ACC112 (cell line): Measurements from ENCODE around the gene RFX7.

ENCODE experiments used
- H2AFZ ChIP-seq: fragments of 200-600 bp; sonication (generic); one replicate; pipeline ENCODE4 v1.6.0; 2017; ENCODE audit warnings: antibody characterized with exemption, low read length; ENCODE audit not compliant: unreplicated experiment
- H3K27ac ChIP-seq: fragments of 200-600 bp; sonication (generic); 2 replicates; pipeline ENCODE4 v1.5.1; 2014; ENCODE audit warnings: low read depth, mild to moderate bottlenecking, antibody characterized with exemption, low read length, moderate library complexity
- H3K27me3 ChIP-seq: fragments of 200-600 bp; sonication (generic); 2 replicates; pipeline ENCODE4 v1.6.1; 2014; ENCODE audit warnings: mild to moderate bottlenecking, antibody characterized with exemption, low read length, moderate library complexity, mixed read lengths; ENCODE audit not compliant: insufficient read depth
- H3K36me3 ChIP-seq: fragments of 200-600 bp; sonication (generic); 2 replicates; pipeline ENCODE4 v1.6.1; 2016; ENCODE audit warnings: mild to moderate bottlenecking, antibody characterized with exemption, low read length, moderate library complexity, mixed read lengths; ENCODE audit not compliant: insufficient read depth
- H3K4me1 ChIP-seq: fragments of 200-600 bp; sonication (generic); one replicate; pipeline ENCODE4 v1.6.1; 2016; ENCODE audit warnings: low read length, mixed read lengths; ENCODE audit not compliant: insufficient read depth, unreplicated experiment, control insufficient read depth
- H3K4me3 ChIP-seq: fragments of 200-600 bp; sonication (generic); 2 replicates; pipeline ENCODE4 v1.5.1; 2014; ENCODE audit warnings: mild to moderate bottlenecking, low read depth, low read length
- H3K79me2 ChIP-seq: fragments of 200-600 bp; sonication (generic); one replicate; pipeline ENCODE4 v1.6.0; 2016; ENCODE audit warnings: low read length; ENCODE audit not compliant: control insufficient read depth, unreplicated experiment, insufficient read depth

The RFX7 gene

DNA sequence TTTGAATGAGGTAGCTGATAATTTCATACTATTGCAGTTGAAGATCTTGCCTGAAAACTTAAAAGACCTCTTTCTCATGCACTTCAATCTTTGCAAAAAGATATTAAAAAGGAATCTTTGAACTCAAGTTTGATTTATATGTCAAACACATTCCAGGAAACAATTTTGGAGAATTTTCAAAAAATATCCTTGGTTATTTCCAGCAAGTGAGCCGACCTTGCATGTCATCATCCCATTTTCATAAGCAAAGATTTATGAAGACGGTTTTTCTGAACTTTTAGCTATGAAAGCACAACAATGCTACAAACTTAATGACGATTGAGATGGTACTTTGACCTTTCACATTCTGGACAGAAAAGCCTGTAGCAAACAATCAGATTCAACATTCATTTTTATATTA lies 95.6 kb downstream of the RFX7 start:
- Histone ChIP-seq H3K27ac (no peak overlapping the region), H3K79me2 (peaks cover 24% of the 10 kb centered on the region), H2AFZ (no peak overlapping the region), H3K4me1 (no peaks in the 10 kb centered on the region), H3K27me3 (no peaks in the 10 kb centered on the region), H3K4me3 (no peak overlapping the region), H3K36me3 (peaks cover 8% of the 10 kb centered on the region; the same call in 1 of the 2 replicates)

DNA sequence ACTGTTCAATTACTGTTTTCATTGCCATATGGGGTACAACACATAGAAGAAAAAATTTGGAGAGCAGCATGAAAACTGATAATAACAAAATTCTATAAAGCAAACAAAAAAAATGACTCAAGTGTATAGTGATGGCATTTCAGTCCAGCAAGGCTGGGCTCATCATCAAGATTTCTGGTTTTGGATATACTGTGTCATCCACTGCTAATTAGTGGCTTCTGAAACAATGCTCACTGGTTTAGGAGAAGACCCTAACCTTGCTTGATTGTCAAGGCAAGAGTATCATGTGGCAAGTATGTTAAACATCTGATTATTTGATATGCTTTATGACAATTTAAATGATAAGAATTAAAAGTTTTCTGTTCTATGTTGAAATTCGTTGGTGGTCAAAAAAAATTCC lies 96.9 kb downstream of the RFX7 start:
- H3K79me2 ChIP-seq = peaks cover 24% of the 10 kb centered on the region
- peaks cover 20% of the 10 kb centered on the region for H3K36me3 ChIP-seq
- no peak overlapping the region for H3K4me3 ChIP-seq
- H3K4me1 ChIP-seq = no peaks in the 10 kb centered on the region
- no peak overlapping the region for H3K27ac ChIP-seq
- H2AFZ ChIP-seq = no peak overlapping the region
- no peaks in the 10 kb centered on the region for H3K27me3 ChIP-seq

DNA sequence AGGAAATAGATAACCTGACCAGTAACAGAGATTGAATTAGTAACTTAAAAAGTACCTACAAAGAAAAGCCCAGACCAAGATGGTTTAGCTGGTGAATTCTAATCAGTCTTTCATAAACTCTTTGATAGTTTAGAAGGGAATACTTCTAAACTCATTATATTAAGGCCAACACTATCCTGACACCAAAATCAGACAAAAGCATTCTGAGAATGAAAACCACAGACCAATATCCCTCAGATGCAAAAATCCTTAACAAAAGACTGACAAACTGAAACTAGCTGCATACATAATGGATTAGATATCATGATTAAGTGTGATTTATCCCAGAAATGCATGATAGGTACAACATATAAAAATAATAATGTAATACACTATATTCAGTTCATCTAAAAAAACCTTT lies 115.6 kb downstream of the RFX7 start:
- H3K27me3 ChIP-seq = no peaks in the 10 kb centered on the region
- H3K36me3 ChIP-seq = peaks cover 58% of the 10 kb centered on the region
- no peak overlapping the region for H3K27ac ChIP-seq
- H3K4me1 ChIP-seq = no peaks in the 10 kb centered on the region
- no peak overlapping the region for H2AFZ ChIP-seq
- H3K4me3 ChIP-seq = no peak overlapping the region
- no peaks in the 10 kb centered on the region for H3K79me2 ChIP-seq

DNA sequence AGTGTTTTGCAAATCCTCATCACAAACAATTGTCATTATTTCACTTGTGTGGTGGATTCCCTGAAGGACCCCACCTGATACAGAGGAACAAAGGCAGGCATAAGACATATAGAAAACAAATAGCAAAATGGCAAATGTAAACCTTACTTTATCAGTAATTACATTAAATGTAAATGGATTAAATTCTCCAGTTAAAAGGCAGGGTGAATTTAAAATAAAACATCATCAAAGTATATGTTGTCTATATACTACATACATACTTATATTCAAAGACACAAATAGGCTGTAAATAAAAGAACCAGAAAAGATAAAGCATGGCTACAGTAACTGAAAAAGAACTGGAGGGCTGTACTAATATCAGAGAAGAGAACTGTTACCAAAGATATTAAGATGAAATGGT lies 117.3 kb downstream of the RFX7 start:
- peaks cover 73% of the 10 kb centered on the region for H3K36me3 ChIP-seq
- H3K4me1 ChIP-seq = no peaks in the 10 kb centered on the region
- no peaks in the 10 kb centered on the region for H3K27me3 ChIP-seq
- no peak overlapping the region for H3K4me3 ChIP-seq
- H3K79me2 ChIP-seq = no peaks in the 10 kb centered on the region
- H3K27ac ChIP-seq = no peak overlapping the region
- no peak overlapping the region for H2AFZ ChIP-seq

DNA sequence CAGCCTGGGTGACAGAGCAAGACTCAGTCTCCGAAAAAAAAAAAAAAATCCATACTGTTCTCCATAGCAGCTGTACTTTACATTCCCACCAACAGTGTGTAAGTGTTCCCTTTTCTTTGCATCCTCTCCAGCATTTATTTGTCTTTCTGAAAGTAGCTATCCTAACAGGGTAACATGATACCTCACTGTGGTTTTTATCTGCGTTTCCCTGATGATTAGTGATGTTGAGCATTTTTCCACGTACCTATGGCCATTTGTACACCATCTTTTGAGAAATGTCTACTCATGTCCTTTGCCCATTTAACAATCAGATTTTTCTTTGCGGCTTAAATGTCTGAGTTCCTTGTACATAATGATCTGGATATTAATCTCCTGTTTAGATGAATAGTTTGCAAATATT lies 119.3 kb downstream of the RFX7 start:
- peaks cover 63% of the 10 kb centered on the region for H3K36me3 ChIP-seq
- H3K27me3 ChIP-seq = no peaks in the 10 kb centered on the region
- H3K79me2 ChIP-seq = no peaks in the 10 kb centered on the region
- H2AFZ ChIP-seq = no peak overlapping the region
- H3K4me3 ChIP-seq = no peak overlapping the region
- no peaks in the 10 kb centered on the region for H3K4me1 ChIP-seq
- H3K27ac ChIP-seq = no peak overlapping the region

DNA sequence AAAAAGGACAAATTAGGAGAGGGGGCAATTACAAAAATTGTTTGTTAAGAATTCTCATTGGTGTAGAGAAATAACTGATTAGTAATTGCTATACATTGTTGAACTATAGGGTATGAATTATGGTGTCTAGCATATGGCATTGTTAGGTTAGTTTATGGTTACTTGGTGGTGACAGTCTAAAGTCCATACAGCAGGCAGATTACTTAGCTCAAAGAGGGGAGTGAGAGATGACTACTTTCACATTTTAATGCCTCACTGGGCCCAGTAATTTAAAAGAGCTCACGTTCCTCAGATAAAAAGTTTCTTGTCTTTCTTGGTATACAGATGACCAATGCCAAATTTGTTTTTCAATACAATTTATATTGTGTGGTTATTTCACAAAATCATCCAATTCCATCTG lies 137.8 kb downstream of the RFX7 start:
- Histone ChIP-seq H3K36me3 (peaks cover 5% of the 10 kb centered on the region; the same call in 1 of the 2 replicates), H3K4me1 (no peaks in the 10 kb centered on the region), H2AFZ (no peak overlapping the region), H3K79me2 (no peaks in the 10 kb centered on the region), H3K27me3 (no peaks in the 10 kb centered on the region), H3K27ac (no peak overlapping the region), H3K4me3 (no peak overlapping the region)

DNA sequence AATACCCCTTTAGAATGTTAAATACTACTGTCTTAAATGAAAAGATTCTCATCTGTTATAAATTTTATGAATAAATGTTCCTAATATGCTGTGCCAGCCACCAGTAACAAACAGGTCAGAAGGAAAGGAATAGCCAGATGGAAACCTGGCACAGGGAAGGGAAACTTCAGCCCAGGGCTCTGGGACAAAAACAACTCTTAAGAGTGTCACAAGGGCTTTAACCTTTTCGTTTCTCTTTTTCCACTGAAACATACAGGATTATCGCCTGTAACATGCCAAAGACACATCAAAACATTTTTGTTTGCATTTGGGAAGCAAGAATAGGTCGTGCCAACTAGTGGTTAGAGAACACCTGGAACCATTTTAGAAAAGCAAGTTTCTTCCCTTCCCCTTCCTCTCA lies 141.2 kb downstream of the RFX7 start:
- Histone ChIP-seq H3K27me3 (no peaks in the 10 kb centered on the region), H3K4me3 (no peak overlapping the region), H3K79me2 (no peaks in the 10 kb centered on the region), H2AFZ (no peak overlapping the region), H3K36me3 (peaks cover 9% of the 10 kb centered on the region; the same call in 1 of the 2 replicates), H3K27ac (no peak overlapping the region), H3K4me1 (no peaks in the 10 kb centered on the region)

DNA sequence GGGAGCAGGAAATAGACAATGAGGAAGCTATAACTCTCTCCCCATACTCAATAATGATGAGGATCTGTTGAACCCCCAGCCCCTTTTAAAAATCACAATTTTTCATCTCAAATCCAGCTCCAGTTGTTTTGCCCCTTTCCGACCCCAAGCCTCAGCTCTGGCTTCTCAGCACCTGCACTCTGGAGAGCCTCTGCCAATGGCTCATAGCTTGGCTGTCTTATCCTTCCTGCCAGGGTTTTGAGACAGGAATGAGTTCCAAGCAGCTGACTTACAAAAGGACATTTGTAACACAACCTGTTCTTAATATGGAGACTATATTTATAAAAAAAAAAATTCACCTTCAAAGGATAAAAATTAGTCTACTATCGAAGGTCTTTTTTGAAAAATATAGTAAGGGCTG lies 144.4 kb downstream of the RFX7 start:
- H3K4me1 ChIP-seq = no peaks in the 10 kb centered on the region
- H3K36me3 ChIP-seq = peaks cover 34% of the 10 kb centered on the region
- H3K27ac ChIP-seq = no peak overlapping the region

DNA sequence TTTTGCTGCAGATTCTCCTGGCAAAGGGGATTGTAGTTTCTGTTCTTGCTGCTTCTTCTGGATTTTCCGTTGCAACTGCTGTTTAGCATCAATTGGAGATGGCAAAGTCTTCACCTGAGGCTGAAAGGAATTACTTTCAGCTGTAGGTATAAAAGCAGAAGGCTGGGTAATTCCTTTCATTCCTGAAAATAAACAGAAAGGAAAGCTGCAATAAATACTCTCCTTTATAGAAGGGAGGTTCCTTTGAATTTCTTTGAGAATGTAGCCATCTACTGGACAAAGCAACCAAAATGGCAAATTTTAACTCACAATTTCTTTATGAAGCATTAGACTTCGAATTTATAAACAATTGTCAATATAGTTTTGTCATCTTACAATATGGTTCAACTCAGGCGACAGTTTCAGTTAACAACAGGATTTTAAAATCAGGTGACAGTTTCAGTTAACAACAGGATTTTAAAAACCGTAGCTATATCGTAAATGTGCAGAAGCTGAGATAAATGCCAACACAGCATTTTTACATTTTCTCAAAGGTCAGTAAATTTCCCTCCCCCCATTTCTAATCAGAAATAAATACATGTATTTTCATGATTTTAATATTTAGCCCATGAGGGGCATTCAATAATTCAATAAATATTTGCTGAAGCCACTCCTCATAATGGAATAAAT lies 145.3 kb downstream of the RFX7 start:
- Histone ChIP-seq H2AFZ (no peak overlapping the region), H3K36me3 (peaks cover 43% of the 10 kb centered on the region), H3K27ac (no peak overlapping the region), H3K4me3 (no peak overlapping the region), H3K4me1 (no peaks in the 10 kb centered on the region), H3K27me3 (no peaks in the 10 kb centered on the region), H3K79me2 (no peaks in the 10 kb centered on the region)

More for the DNA sequence above, 144.4 kb downstream of the RFX7 start:
- no peak overlapping the region for H3K4me3 ChIP-seq
- no peaks in the 10 kb centered on the region for H3K79me2 ChIP-seq
- no peaks in the 10 kb centered on the region for H3K27me3 ChIP-seq
- H2AFZ ChIP-seq = no peak overlapping the region

DNA sequence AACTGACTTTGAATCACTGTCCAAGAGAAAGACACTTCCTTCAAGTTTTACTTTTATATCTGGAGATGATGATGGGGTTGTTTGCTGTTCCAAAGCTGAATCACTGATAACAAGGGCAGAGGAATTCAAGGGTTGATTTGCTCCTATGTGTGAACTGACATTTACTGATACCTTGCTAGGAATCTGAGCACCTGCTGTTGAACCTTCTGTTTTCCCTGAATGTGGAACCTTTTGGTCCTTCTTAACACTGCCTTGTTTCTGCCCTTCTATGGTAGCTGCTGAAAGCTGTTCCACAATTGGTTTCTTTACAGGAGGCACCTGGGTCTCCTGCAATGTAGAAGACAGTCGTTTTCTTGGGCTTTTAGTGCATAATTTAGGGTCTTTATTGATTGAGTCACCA lies 148.3 kb downstream of the RFX7 start:
- H3K4me3 ChIP-seq = no peak overlapping the region
- no peaks in the 10 kb centered on the region for H3K4me1 ChIP-seq
- no peak overlapping the region for H2AFZ ChIP-seq
- H3K36me3 ChIP-seq = peaks cover 42% of the 10 kb centered on the region
- no peaks in the 10 kb centered on the region for H3K79me2 ChIP-seq
- H3K27ac ChIP-seq = no peak overlapping the region
- no peaks in the 10 kb centered on the region for H3K27me3 ChIP-seq

DNA sequence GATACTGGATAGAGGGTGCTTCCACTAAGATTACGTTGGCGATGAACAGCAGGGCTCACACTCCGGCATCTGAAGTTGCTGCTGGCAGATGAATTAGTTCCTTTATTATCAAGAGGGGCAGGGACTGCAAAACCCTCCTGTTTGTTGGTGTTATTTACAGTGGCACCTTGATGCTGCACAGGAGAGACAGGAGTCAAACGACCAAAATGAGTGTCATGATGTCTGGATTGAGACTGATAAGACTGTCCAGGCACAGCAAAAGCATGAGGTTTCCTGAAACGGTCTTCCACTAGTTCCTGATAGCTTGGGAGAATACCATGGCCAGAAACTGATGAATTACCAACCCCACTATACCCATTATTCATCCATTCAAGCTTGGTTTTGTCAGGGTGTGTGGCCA lies 149.5 kb downstream of the RFX7 start:
- no peaks in the 10 kb centered on the region for H3K27me3 ChIP-seq
- H3K79me2 ChIP-seq = no peaks in the 10 kb centered on the region
- H3K4me3 ChIP-seq = no peak overlapping the region
- peaks cover 38% of the 10 kb centered on the region for H3K36me3 ChIP-seq
- H3K4me1 ChIP-seq = no peaks in the 10 kb centered on the region
- H3K27ac ChIP-seq = no peak overlapping the region
- no peak overlapping the region for H2AFZ ChIP-seq
